HG02678 (cell line): ENCODE data around the gene RNF6.

Source experiments
- ATAC-seq: cut with Tn5 transposase; IDR thresholded peaks from one replicate; pipeline ENCODE4 v1.9.1; 2021; ENCODE audit warnings: mild to moderate bottlenecking, moderate library complexity; ENCODE audit not compliant: unreplicated experiment

Gene RNF6

DNA sequence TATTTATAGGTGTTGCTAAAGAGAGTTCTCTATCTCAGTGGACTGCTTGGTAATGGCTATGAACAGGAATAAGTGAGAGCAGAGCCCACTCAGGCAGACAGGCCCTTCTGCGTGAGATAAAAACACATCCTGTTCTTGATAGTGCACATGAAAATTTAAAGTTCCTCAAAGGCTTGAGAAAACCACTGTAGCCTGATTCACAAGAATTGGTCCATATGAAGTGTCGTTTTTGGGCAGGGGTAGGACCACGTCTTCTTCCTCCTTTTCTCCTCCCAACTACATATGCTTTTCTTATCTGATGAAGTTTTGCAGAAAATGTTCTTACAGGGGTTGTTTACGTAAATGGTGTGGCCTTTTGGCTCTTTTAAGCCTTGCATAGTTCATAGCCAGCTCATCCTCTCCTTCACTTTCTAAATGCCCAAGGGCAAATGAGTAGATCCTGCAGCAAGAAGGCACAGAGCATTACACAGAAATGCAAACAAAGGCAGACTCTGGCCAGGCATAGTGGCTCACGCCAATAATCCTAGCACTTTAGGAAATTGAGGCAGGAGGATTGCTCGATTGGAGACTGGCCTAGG is 53.8 kb downstream of the RNF6 start:
- no peak for ATAC-seq

DNA sequence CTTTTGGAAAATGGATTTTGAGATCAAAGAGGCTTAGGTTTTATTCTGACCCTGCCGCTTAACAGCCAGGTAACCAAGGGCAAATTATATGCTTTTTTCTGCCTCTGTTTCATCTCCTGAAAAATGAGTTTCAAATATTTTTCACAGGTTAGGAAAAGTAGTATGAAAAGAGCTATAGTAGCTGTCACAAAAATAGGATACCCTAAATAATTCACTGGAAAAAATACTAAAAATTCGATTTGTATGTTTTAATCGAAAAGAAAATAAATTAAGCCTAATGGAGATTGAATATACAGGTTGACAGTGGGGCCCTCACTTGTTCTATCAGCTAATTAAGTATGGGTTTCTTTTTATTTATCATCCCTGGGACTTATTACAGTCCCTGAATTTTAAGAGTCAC is 58.3 kb downstream of the RNF6 start:
- no peak for ATAC-seq
